ENCODE measurements around the gene CDH18.

DNA sequence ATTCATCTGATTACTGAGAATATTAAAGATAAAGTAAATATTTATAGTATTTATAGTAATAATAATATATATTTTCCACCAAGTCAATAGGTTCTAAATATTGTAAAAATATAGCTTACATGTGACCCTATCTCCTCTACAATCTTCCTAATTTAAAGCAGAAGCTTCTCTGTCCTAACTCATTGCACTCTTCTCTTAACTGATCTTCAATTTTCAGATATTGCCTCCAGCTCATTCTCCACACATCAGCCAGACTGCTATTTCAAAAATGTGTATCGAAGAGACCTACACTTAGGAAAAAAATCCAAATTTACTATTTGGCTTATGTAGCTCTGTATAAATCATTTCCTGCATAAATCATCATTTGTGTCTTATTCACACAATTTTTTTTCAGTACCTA is 47.8 kb downstream of the CDH18 start:
- TF ChIP-seq, protein P1, sequence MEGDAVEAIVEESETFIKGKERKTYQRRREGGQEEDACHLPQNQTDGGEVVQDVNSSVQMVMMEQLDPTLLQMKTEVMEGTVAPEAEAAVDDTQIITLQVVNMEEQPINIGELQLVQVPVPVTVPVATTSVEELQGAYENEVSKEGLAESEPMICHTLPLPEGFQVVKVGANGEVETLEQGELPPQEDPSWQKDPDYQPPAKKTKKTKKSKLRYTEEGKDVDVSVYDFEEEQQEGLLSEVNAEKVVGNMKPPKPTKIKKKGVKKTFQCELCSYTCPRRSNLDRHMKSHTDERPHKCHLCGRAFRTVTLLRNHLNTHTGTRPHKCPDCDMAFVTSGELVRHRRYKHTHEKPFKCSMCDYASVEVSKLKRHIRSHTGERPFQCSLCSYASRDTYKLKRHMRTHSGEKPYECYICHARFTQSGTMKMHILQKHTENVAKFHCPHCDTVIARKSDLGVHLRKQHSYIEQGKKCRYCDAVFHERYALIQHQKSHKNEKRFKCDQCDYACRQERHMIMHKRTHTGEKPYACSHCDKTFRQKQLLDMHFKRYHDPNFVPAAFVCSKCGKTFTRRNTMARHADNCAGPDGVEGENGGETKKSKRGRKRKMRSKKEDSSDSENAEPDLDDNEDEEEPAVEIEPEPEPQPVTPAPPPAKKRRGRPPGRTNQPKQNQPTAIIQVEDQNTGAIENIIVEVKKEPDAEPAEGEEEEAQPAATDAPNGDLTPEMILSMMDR (IDR thresholded peaks at IDR 0.05) = no peak
- TF ChIP-seq POLR2A (IDR thresholded peaks at IDR 0.05) = no peak
